Neuronal stem cell (in vitro differentiated cells): ENCODE measurements around the gene ERC2.
A peak's percentile ranks its signal among the peaks of the same experiment; 100 is the strongest.

ENCODE experiments used
- DNase-seq: peaks from one replicate; pipeline ENCODE4 v3.0.0-alpha.2; 2013; ENCODE audit warnings: low spot score
- H2AFZ ChIP-seq: one replicate; pipeline ENCODE4 v1.6.1; 2013; ENCODE audit warnings: mild to moderate bottlenecking, low read length, inconsistent platforms
- H2AK5ac ChIP-seq: 2 replicates; pipeline ENCODE4 v1.6.1; 2013; ENCODE audit warnings: low read depth, mild to moderate bottlenecking, inconsistent platforms, low read length, moderate library complexity, mixed read lengths
- H2BK120ac ChIP-seq: 2 replicates; pipeline ENCODE4 v1.6.1; 2013; ENCODE audit warnings: low read depth, mild to moderate bottlenecking, inconsistent platforms, low read length, moderate library complexity, mixed read lengths
- H2BK12ac ChIP-seq: one replicate; pipeline ENCODE4 v1.6.1; 2013; ENCODE audit warnings: low read length, inconsistent platforms
- H2BK15ac ChIP-seq: 2 replicates; pipeline ENCODE4 v1.6.1; 2013; ENCODE audit warnings: mild to moderate bottlenecking, low read length, inconsistent platforms, mixed read lengths
- H2BK5ac ChIP-seq: one replicate; pipeline ENCODE4 v1.6.1; 2013; ENCODE audit warnings: inconsistent platforms, mild to moderate bottlenecking, low read length, moderate library complexity
- H3K14ac ChIP-seq: one replicate; pipeline ENCODE4 v1.6.1; 2013; ENCODE audit warnings: low read length, inconsistent platforms
- H3K18ac ChIP-seq: 2 replicates; pipeline ENCODE4 v1.6.1; 2013; ENCODE audit warnings: low read length, inconsistent platforms
- H3K23ac ChIP-seq: 2 replicates; pipeline ENCODE4 v1.6.1; 2013; ENCODE audit warnings: low read depth, mild to moderate bottlenecking, mixed read lengths, low read length, inconsistent platforms; ENCODE audit not compliant: poor library complexity
- H3K27ac ChIP-seq: replicated peaks from 3 replicates; pipeline ENCODE4 v1.5.1; 2013; ENCODE audit warnings: low read length, inconsistent platforms
- H3K27me3 ChIP-seq, 3 experiments: 2 replicates each; pipeline ENCODE4 v1.6.1; 2013; ENCODE audit warnings: low read length in 3 of 3, mild to moderate bottlenecking in 2 of 3, inconsistent platforms in 1 of 3, low read depth in 1 of 3, mixed read lengths in 1 of 3, moderate library complexity in 1 of 3; ENCODE audit not compliant: control insufficient read depth in 3 of 3, insufficient read depth in 3 of 3
- H3K36me3 ChIP-seq, 2 donors: replicated peaks in 1 of 2; 2 replicates each; pipeline ENCODE4 v1.6.1; 2013; ENCODE audit warnings: low read length in 2 of 2; ENCODE audit not compliant: control insufficient read depth in 2 of 2, insufficient read depth in 2 of 2
- H3K4ac ChIP-seq: 2 replicates; pipeline ENCODE4 v1.6.1; 2013; ENCODE audit warnings: inconsistent platforms, mild to moderate bottlenecking, low read length, moderate library complexity
- H3K4me1 ChIP-seq, 2 donors: 1 replicate in 1 of 2; 2 replicates in 1 of 2; pipeline ENCODE4 v1.6.1; 2013; ENCODE audit warnings: low read length in 2 of 2, low read depth in 1 of 2; ENCODE audit not compliant: control insufficient read depth in 2 of 2, insufficient read depth in 1 of 2
- H3K4me2 ChIP-seq: one replicate; pipeline ENCODE4 v1.6.1; 2013; ENCODE audit warnings: mild to moderate bottlenecking, low read length, inconsistent platforms; ENCODE audit not compliant: insufficient read depth, poor library complexity, severe bottlenecking
- H3K4me3 ChIP-seq, 2 donors: 2 replicates each; pipeline ENCODE4 v1.5.1; 2013; ENCODE audit warnings: low read length in 2 of 2, mild to moderate bottlenecking in 2 of 2, inconsistent platforms in 1 of 2, moderate library complexity in 1 of 2
- H3K79me1 ChIP-seq: one replicate; pipeline ENCODE4 v1.6.1; 2013; ENCODE audit warnings: low read depth, mild to moderate bottlenecking, inconsistent platforms, low read length, moderate library complexity
- H3K9ac ChIP-seq: one replicate; pipeline ENCODE4 v1.6.1; 2013; ENCODE audit warnings: mild to moderate bottlenecking, low read depth, low read length, inconsistent platforms; ENCODE audit not compliant: poor library complexity
- H3K9me3 ChIP-seq, 2 donors: replicated peaks in 1 of 2; 2 replicates each; pipeline versions ENCODE3 to v1.6.1; 2013; ENCODE audit warnings: low read length in 2 of 2, mild to moderate bottlenecking in 2 of 2, inconsistent platforms in 1 of 2, low read depth in 1 of 2, mixed read lengths in 1 of 2, moderate library complexity in 1 of 2; ENCODE audit not compliant: control insufficient read depth in 2 of 2, insufficient read depth in 1 of 2
- H4K8ac ChIP-seq: one replicate; pipeline ENCODE4 v1.6.1; 2013; ENCODE audit warnings: low read depth, mild to moderate bottlenecking, inconsistent platforms, low read length, moderate library complexity
- H4K91ac ChIP-seq: one replicate; pipeline ENCODE4 v1.6.1; 2013; ENCODE audit warnings: low read length, low read depth, mild to moderate bottlenecking, inconsistent platforms; ENCODE audit not compliant: poor library complexity
- WGBS, 2 donors: extraction: QIAGEN DNeasy Blood & Tissue Kit; methylation state at CpG; one replicate each; pipeline ENCODE4 v1.1.7; 2013; ENCODE audit warnings: missing lambda C conversion rate in 2 of 2, mixed read lengths in 1 of 2; ENCODE audit not compliant: insufficient read length in 2 of 2, insufficient replicate concordance in 1 of 2; ENCODE audit errors: extremely low coverage in 2 of 2; 5-methylcytosine and 5-hydroxymethylcytosine counted together

Gene ERC2

GRCh38 chr3:55911266-55911665 is 557.0 kb downstream of the ERC2 start:
- Histone ChIP-seq H3K79me1 (no peaks in the 10 kb centered on the region), H3K18ac (no peak overlapping the region), H2BK120ac (no peak overlapping the region), H3K27ac (no peak overlapping the region), H3K23ac (no peak overlapping the region), H2AFZ (no peak overlapping the region), H3K4me2 (no peak overlapping the region), H2BK5ac (no peak overlapping the region), H3K14ac (no peak overlapping the region), H3K36me3 (peaks cover 0 to 1% of the 10 kb centered on the region in 2 donors), H3K9ac (no peak overlapping the region), H4K8ac (no peak overlapping the region), H2BK12ac (no peak overlapping the region), H2BK15ac (no peak overlapping the region), H2AK5ac (no peak overlapping the region), H3K9me3 (no peaks in the 10 kb centered on the region), H3K4me3 (no peak overlapping the region), H4K91ac (no peak overlapping the region), H3K4me1 (peaks cover 4 to 17% of the 10 kb centered on the region in 2 donors), H3K4ac (no peak overlapping the region), H3K27me3 (no peaks in the 10 kb centered on the region)
- WGBS, 2 donors, result no CpG with 5 or more reads among the region's 4 CpGs
- no peak for DNase-seq

GRCh38 chr3:55910543-55910942 is 557.7 kb downstream of the ERC2 start:
- no peak overlapping the region for H3K4ac ChIP-seq
- no peaks in the 10 kb centered on the region for H3K79me1 ChIP-seq
- no peak overlapping the region for H4K91ac ChIP-seq
- H3K36me3 ChIP-seq, result peaks cover 0 to 1% of the 10 kb centered on the region in 2 donors
- no peak for DNase-seq
- H2AFZ ChIP-seq, result no peak overlapping the region
- no peak overlapping the region for H3K14ac ChIP-seq
- no peak overlapping the region for H3K23ac ChIP-seq
- H3K27ac ChIP-seq, result no peak overlapping the region
- no peak overlapping the region for H4K8ac ChIP-seq
- H3K4me2 ChIP-seq, result no peak overlapping the region
- no peak overlapping the region for H2AK5ac ChIP-seq
- H3K4me3 ChIP-seq, result no peak overlapping the region
- no peaks in the 10 kb centered on the region for H3K9me3 ChIP-seq
- no peak overlapping the region for H3K18ac ChIP-seq
- H2BK12ac ChIP-seq, result no peak overlapping the region
- no CpG with 5 or more reads among the region's 1 CpG for WGBS, 2 donors
- no peak overlapping the region for H3K9ac ChIP-seq
- H3K27me3 ChIP-seq, result no peaks in the 10 kb centered on the region
- no peak overlapping the region for H2BK120ac ChIP-seq
- H2BK5ac ChIP-seq, result no peak overlapping the region
- H2BK15ac ChIP-seq, result no peak overlapping the region
- H3K4me1 ChIP-seq, result peaks cover 4 to 17% of the 10 kb centered on the region in 2 donors

DNA sequence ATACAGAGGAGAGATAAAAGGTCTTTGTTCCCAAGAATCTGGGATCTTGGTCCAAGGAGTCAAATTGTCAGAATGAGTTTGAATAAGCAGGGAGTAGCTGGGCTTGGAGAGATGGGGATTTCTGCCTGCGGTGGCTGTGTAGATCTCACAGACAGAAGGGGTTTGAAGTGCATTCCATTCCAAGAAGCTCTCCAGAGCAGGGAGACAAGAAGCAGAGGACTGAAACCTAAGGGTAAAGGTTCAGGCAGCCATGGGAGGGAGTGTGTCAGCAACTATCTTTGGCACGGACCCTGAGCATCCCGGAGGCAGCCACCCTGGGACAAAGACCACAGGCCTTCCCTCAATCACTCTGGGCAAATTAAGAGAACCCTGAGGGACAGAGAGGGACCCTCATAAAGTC is 558.9 kb downstream of the ERC2 start:
- Histone ChIP-seq H2AFZ (no peak overlapping the region), H3K4me1 (peaks cover 4 to 17% of the 10 kb centered on the region in 2 donors), H3K9ac (no peak overlapping the region), H2BK12ac (no peak overlapping the region), H3K27me3 (no peaks in the 10 kb centered on the region), H3K27ac (no peak overlapping the region), H3K79me1 (no peaks in the 10 kb centered on the region), H4K91ac (no peak overlapping the region), H4K8ac (no peak overlapping the region), H3K14ac (no peak overlapping the region), H2BK120ac (no peak overlapping the region), H3K4me2 (no peak overlapping the region), H3K9me3 (no peaks in the 10 kb centered on the region), H2AK5ac (no peak overlapping the region), H2BK5ac (no peak overlapping the region), H3K4ac (no peak overlapping the region), H3K36me3 (peaks cover 0 to 1% of the 10 kb centered on the region in 2 donors), H2BK15ac (no peak overlapping the region), H3K4me3 (no peak overlapping the region), H3K18ac (no peak overlapping the region), H3K23ac (no peak overlapping the region)
- WGBS, 2 donors, result no CpG with 5 or more reads among the region's 3 CpGs
- DNase-seq, result no peak

DNA sequence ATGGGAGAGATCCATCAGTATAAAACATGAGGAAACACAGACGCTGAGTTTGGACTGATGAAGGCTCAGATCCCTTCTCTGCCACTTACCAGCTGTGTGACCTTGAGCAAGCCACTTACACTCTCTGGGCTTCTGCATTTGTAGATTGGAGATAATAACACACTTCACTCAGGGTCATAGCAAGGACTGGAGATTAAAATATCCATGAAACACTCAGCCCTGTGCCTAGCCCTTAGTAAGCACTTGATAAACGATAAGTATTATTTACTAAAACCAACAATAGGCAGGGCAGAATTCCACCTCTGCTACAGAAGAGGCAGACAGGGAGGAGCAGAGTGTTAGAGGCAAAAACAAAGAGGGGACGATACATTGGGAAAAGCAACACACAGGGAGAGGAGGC is 560.7 kb downstream of the ERC2 start:
- no peaks in the 10 kb centered on the region for H3K79me1 ChIP-seq
- H3K9ac ChIP-seq, result no peak overlapping the region
- H2BK5ac ChIP-seq, result no peak overlapping the region
- H3K18ac ChIP-seq, result no peak overlapping the region
- no peaks in the 10 kb centered on the region for H3K9me3 ChIP-seq
- WGBS, 2 donors, result no CpG with 5 or more reads among the region's 3 CpGs
- peaks cover 4 to 18% of the 10 kb centered on the region in 2 donors for H3K4me1 ChIP-seq
- H2BK12ac ChIP-seq, result no peak overlapping the region
- no peak overlapping the region for H3K4me2 ChIP-seq
- no peak for DNase-seq
- H3K14ac ChIP-seq, result no peak overlapping the region
- H3K36me3 ChIP-seq, result no peaks in the 10 kb centered on the region
- no peak overlapping the region for H4K91ac ChIP-seq
- H3K27ac ChIP-seq, result no peak overlapping the region
- H2AFZ ChIP-seq, result peak overlapping the region; percentile 24
- no peak overlapping the region for H4K8ac ChIP-seq
- H3K23ac ChIP-seq, result no peak overlapping the region
- H3K4ac ChIP-seq, result no peak overlapping the region
- H3K27me3 ChIP-seq, result no peaks in the 10 kb centered on the region
- no peak overlapping the region for H3K4me3 ChIP-seq
- H2AK5ac ChIP-seq, result no peak overlapping the region
- H2BK15ac ChIP-seq, result no peak overlapping the region
- no peak overlapping the region for H2BK120ac ChIP-seq
